HEK293 (cell line): Measurements from ENCODE around the gene PRPH2.

Experiments
- CTCF ChIP-seq: fragments of 450-650 bp; formaldehyde crosslinking; IDR thresholded peaks from 2 replicates; pipeline ENCODE4 v1.5.1; 2016; ENCODE audit warnings: missing biosample characterization, missing genetic modification characterization
- PBX3 ChIP-seq: sonication (generic); formaldehyde crosslinking; IDR thresholded peaks from 2 replicates; pipeline ENCODE4 v1.8.1; 2022; ENCODE audit warnings: mild to moderate bottlenecking, moderate library complexity, missing genetic modification reagents
- ZBTB7A ChIP-seq: fragments of 450-650 bp; formaldehyde crosslinking; IDR thresholded peaks from 2 replicates; pipeline ENCODE4 v1.5.1; 2016; ENCODE audit warnings: low read depth, missing biosample characterization, missing genetic modification characterization
- ZNF274 ChIP-seq, 2 experiments: fragments of 200-500 bp in 1 of 2; fragments of 450-650 bp in 1 of 2; sonication (Bioruptor generic) in 1 of 2; formaldehyde crosslinking in 1 of 2; IDR thresholded peaks; 2 replicates each; pipeline versions ENCODE4 v1.5.1 to v1.6.1; 2014 to 2016; ENCODE audit warnings: borderline replicate concordance in 1 of 2, inconsistent platforms in 1 of 2, low read length in 1 of 2, missing biosample characterization in 1 of 2, missing genetic modification characterization in 1 of 2
- ZNF423 ChIP-seq: fragments of 450-650 bp; formaldehyde crosslinking; IDR thresholded peaks from 2 replicates; pipeline ENCODE4 v1.5.1; 2016; ENCODE audit warnings: missing biosample characterization, missing genetic modification characterization

GRCh38 chr6:42697268-42697655, 25.1 kb downstream of the PRPH2 start:
- no peak for TF ChIP-seq CTCF (tag by site-specific recombination)
- no peak for TF ChIP-seq ZNF274 (IDR thresholded peaks at IDR 0.05; ENCODE audit: low read length)
- TF ChIP-seq ZNF274 (tag by site-specific recombination; IDR thresholded peaks at IDR 0.05; ENCODE audit: borderline replicate concordance): no peak
- no peak for TF ChIP-seq PBX3 (CRISPR knock-in tag)
- no peak for TF ChIP-seq ZBTB7A
- TF ChIP-seq ZNF423 (tag by site-specific recombination): no peak
